Heart left ventricle (tissue), 16 donors: ENCODE data around the gene PLCB4. TPM values are rescaled to one million over a fixed set of nuclear protein-coding genes. Genes with fewer than 3 reads are reported as not detected.

Source experiments
- ATAC-seq, 4 donors: fragments of 200-7000 bp; cut with Tn5 transposase; one replicate each; pipeline ENCODE4 v1.9.1; 2020 to 2022; ENCODE audit warnings: moderate library complexity in 4 of 4, mild to moderate bottlenecking in 3 of 4, moderate number of reproducible peaks in 1 of 4
- DNase-seq, 5 donors: peaks; one replicate each; pipeline ENCODE4 v3.0.0-alpha.2; 2020
- H3K27ac ChIP-seq, 12 donors: fragments of 200-600 bp; sonication (generic) in 4 of 12; one replicate each; pipeline versions ENCODE4 v1.5.0 to v1.8.0; 2016 to 2022; ENCODE audit warnings: mild to moderate bottlenecking in 2 of 12
- H3K27me3 ChIP-seq, 9 donors: fragments of 200-600 bp; sonication (generic) in 2 of 9; one replicate each; pipeline versions ENCODE4 v1.5.1 to v1.8.0; 2016 to 2022; ENCODE audit warnings: mild to moderate bottlenecking in 3 of 9
- H3K36me3 ChIP-seq, 9 donors: fragments of 200-600 bp; sonication (generic) in 2 of 9; one replicate each; pipeline versions ENCODE4 v1.5.0 to v1.8.0; 2018 to 2022; ENCODE audit warnings: mild to moderate bottlenecking in 2 of 9
- H3K4me1 ChIP-seq, 12 donors: fragments of 200-600 bp; sonication (generic) in 4 of 12; one replicate each; pipeline versions ENCODE4 v1.5.0 to v1.8.0; 2016 to 2022; ENCODE audit warnings: mild to moderate bottlenecking in 3 of 12
- H3K4me3 ChIP-seq, 12 donors: fragments of 200-600 bp; sonication (generic) in 4 of 12; one replicate each; pipeline versions ENCODE4 v1.5.0 to v1.8.0; 2017 to 2022; ENCODE audit warnings: mild to moderate bottlenecking in 9 of 12, moderate library complexity in 4 of 12
- H3K9me3 ChIP-seq, 12 donors: fragments of 200-600 bp; sonication (generic) in 4 of 12; one replicate each; pipeline versions ENCODE4 v1.5.0 to v1.8.0; 2016 to 2022; ENCODE audit warnings: mild to moderate bottlenecking in 1 of 12
- POLR2A ChIP-seq, 2 donors: fragments of 450-650 bp; IDR thresholded peaks; one replicate each; pipeline ENCODE4 v1.6.1; 2017; ENCODE audit warnings: antibody characterized with exemption in 2 of 2, mild to moderate bottlenecking in 2 of 2, moderate library complexity in 2 of 2
- WGBS, 4 donors: extraction: QIAGEN DNeasy Blood & Tissue Kit in 2 of 4; methylation state at CpG; one replicate each; pipeline versions ENCODE4 v1.1.5 to v1.1.7; 2013 to 2018; 5-methylcytosine and 5-hydroxymethylcytosine counted together
- intact Hi-C, 10 donors: fragments of 100-400 bp; cut with DNase I; formaldehyde crosslinking; loops; one replicate each; pipeline versions ENCODE4 v1.11.1 to v1.14.2; 2022
- polyA plus RNA-seq, 2 donors: library from polyadenylated mRNA; stranded (reverse); fragments of 200-250 nt; gene quantifications; one replicate each; pipeline ENCODE4 v1.2.3, GENCODE V29; 2013
- total RNA-seq, 9 donors: library from RNA; depleted of rRNA in 2 of 9; stranded (reverse); fragments of >200 nt in 2 of 9; fragmentation: NEBNext Ultra II Directional in 3 of 9; extraction: Animal tissue kit (Norgen Biotek cat#: 25700) in 3 of 9; gene quantifications; one replicate each; pipeline versions ENCODE4 v1.1.0 to v1.2.4, GENCODE V29; 2016 to 2023
- TF ChIP-seq, protein P1 (sequence below), 12 donors: fragments of 200-600 bp; sonication (generic) in 4 of 12; IDR thresholded peaks; one replicate each; pipeline versions ENCODE4 v1.5.0 to v1.8.0; 2018 to 2022; ENCODE audit warnings: antibody characterized with exemption in 12 of 12, mild to moderate bottlenecking in 5 of 12
- donor health status: ischemic (EF 13 %, LVEDD 7.1; RV severe dilation, severe dysfunction).
- donor health status: healthy with polysubstance abuse.
- donor health status: DM: no; HTN: yes; CAD: no.
- donor health status: DM: no; HTN: no; CAD: no.
- donor health status: ischemic (EF 25% LVEDD 6.9; RV normal size, moderate dysfunction).
- donor health status: ischemic (EF 25% LVEDD 5.7; RV mildly dilated, moderate dysfunction).
- donor health status: healthy.
- donor health status: DM: yes; HTN: yes; CAD: no.
- donor health status: ischemic (EF 35%, LVEDD 5.7; RV mildly dilated, moderate dysfunction).
- donor health status: nonischemic (EF 11% LVEDD 7.7; RV severe dilation, severe dysfunction).
- donor health status: DM: yes; HTN: yes; CAD: no.
- donor health status: PGD.
- donor health status: ischemic (EF 29% LVEDD 5.4; RV normal size, mild dysfunction).
- donor health status: nonischemic (EF 23%, LVEDD 6.1; RV moderate dilation, normal function).

Gene PLCB4
- total and polyA plus RNA-seq, 11 donors = 8.4 to 31.8 (median 18.5) TPM

DNA sequence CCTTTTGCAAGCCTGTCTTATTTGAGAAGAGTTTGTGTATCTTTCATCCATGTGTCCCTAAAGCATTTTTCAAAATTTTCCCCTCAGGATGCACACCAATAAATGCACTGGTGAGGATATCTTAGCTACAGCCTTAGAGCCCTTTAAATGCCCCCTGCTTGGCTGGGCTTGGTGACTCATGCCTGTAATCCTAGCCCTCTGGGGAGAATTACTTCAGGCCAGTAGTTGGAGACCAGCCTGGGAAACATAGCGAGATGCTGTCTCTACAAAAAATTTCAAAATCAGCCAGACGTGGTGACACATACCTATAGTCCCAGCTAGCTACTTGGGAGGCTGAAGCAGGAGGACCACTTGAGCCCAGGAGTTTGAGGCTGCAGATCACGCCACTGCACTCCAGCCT lies 33.8 kb upstream of the PLCB4 start:
- peak in 2 of 4 donors; percentile 61 to 86 for ATAC-seq

DNA sequence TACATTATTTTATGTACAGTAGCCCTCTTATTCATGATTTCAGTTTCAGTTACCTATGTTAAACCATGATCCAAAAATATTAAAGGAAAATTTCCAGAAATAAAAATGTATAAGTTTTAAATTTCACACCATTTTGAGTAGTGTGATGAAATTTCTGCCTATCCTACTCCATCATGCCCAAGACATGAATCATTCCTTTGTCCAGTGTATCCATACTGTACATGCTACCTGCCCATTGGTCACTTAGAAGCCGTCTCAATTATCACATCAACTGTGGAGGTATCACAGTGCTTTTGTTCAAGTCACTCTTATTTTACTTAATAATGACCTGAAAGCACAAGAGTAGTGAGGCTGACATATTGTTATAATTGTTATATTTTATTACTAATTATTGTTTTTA lies 32.3 kb upstream of the PLCB4 start:
- no peaks in the 10 kb centered on the region for H3K9me3 ChIP-seq
- no peak for DNase-seq
- intact Hi-C loops = no loop called here
- H3K36me3 ChIP-seq = no peaks in the 10 kb centered on the region
- no peaks in the 10 kb centered on the region for H3K4me1 ChIP-seq
- WGBS, 4 donors = 82 to 100% (median 87%) methylated on average over 1 of the region's 1 CpG
- TF ChIP-seq, protein P1, sequence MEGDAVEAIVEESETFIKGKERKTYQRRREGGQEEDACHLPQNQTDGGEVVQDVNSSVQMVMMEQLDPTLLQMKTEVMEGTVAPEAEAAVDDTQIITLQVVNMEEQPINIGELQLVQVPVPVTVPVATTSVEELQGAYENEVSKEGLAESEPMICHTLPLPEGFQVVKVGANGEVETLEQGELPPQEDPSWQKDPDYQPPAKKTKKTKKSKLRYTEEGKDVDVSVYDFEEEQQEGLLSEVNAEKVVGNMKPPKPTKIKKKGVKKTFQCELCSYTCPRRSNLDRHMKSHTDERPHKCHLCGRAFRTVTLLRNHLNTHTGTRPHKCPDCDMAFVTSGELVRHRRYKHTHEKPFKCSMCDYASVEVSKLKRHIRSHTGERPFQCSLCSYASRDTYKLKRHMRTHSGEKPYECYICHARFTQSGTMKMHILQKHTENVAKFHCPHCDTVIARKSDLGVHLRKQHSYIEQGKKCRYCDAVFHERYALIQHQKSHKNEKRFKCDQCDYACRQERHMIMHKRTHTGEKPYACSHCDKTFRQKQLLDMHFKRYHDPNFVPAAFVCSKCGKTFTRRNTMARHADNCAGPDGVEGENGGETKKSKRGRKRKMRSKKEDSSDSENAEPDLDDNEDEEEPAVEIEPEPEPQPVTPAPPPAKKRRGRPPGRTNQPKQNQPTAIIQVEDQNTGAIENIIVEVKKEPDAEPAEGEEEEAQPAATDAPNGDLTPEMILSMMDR (IDR thresholded peaks at IDR 0.05) = no peak
- no peak for TF ChIP-seq POLR2A (IDR thresholded peaks at IDR 0.05)
- H3K27me3 ChIP-seq = no peaks in the 10 kb centered on the region
- no peak for ATAC-seq
- no peak overlapping the region for H3K4me3 ChIP-seq
- H3K27ac ChIP-seq = no peak overlapping the region

More for the DNA sequence above, 33.8 kb upstream of the PLCB4 start:
- WGBS, 4 donors = 69 to 79% (median 70%) methylated on average over 3 of the region's 3 CpGs
- Histone ChIP-seq H3K4me3 (no peak overlapping the region), H3K27ac (no peak overlapping the region), H3K27me3 (no peaks in the 10 kb centered on the region), H3K4me1 (no peaks in the 10 kb centered on the region), H3K9me3 (peaks cover 0 to 3% (median 0%) of the 10 kb centered on the region in 12 donors), H3K36me3 (no peaks in the 10 kb centered on the region)
- TF ChIP-seq, protein P1 (IDR thresholded peaks at IDR 0.05) = no peak
- no peak for TF ChIP-seq POLR2A (IDR thresholded peaks at IDR 0.05)
- peak in 1 of 5 donors; percentile 28 for DNase-seq
- intact Hi-C loops = no loop called here

DNA sequence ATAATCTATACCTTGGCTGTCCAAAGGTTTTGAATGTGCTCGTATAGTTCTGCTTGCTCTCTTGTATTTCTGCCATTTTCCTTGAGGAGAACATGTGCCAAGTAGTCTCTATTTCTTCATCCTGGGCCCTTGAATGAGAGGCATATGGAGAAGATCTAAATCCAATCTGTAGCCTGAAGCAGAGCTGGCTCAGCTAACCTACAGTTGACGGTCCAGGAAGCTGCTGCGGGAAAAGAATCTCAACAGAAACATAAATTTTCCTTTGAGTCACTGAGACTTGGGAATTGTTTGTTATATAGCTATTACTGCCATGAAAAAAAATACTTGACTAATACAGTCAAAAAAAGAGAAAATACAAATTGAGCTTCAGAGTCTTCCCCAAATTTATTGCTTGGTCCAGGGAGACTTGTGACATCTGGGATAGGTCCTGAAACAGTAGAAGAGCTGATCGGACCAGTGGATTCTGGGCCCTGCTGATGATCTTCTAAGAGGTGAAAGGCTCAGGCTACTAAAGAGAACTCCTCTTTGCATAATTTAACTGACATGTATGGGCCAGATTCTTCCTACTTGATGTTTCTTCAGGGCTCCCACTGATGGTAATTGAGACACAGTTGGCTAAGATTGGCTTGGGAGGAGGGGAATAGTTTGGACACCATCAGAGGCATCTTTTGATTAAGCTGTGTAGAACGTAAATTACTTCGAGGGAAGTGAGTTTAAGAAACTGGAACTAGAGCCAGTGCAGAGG lies 29.9 kb upstream of the PLCB4 start:
- no peaks in the 10 kb centered on the region for H3K9me3 ChIP-seq
- H3K36me3 ChIP-seq = no peaks in the 10 kb centered on the region
- intact Hi-C loops = no loop called here
- DNase-seq = no peak
- ATAC-seq = no peak
- no peaks in the 10 kb centered on the region for H3K4me1 ChIP-seq
- no peaks in the 10 kb centered on the region for H3K27me3 ChIP-seq
- H3K4me3 ChIP-seq = no peak overlapping the region
- TF ChIP-seq, protein P1 (IDR thresholded peaks at IDR 0.05) = no peak
- no peak for TF ChIP-seq POLR2A (IDR thresholded peaks at IDR 0.05)
- H3K27ac ChIP-seq = no peak overlapping the region
- WGBS, 4 donors = 82 to 86% (median 83%) methylated on average over 6 of the region's 6 CpGs

DNA sequence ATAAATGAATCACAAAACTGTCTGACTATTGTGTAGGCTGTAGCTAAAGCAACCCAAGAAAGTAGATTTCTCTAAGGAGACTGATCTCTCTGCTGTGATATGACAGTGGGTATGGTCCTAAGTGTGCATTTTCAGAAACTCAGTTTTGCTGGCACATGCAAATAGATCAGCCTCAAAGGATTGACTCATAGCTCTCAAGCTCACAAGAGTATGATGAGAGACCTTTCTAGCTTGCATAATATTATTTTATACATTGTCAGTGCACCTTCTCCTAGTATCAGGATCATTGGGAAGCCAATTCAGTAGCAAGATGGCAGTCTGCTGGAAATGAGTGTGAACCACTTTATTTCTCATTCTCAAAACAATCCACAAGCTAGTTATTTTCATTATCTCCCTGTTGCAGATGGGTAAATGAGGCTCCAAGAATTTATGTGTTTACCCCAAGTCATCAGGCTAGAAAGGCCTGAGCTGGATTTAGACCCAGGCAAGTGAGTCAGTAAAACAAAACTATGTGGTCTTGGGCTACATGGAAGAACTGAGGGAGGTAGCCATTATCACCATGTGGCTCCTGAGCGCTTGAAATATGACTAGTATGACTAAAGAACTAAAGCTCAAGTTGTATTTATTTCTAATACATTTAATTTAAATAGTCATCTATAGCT lies 27.9 kb upstream of the PLCB4 start:
- intact Hi-C loops = no loop called here
- WGBS, 4 donors = 87 to 100% (median 94%) methylated on average over 1 of the region's 1 CpG

More for the DNA sequence above, 27.9 kb upstream of the PLCB4 start:
- no peak for DNase-seq
- TF ChIP-seq POLR2A (IDR thresholded peaks at IDR 0.05) = no peak
- TF ChIP-seq, protein P1 (IDR thresholded peaks at IDR 0.05) = no peak
- Histone ChIP-seq H3K36me3 (no peaks in the 10 kb centered on the region), H3K4me3 (no peak overlapping the region), H3K4me1 (no peaks in the 10 kb centered on the region), H3K9me3 (no peaks in the 10 kb centered on the region), H3K27ac (no peak overlapping the region), H3K27me3 (no peaks in the 10 kb centered on the region)
- no peak for ATAC-seq
